ENCODE results near the gene C5orf15.

C5orf15 gene

GRCh38 chr5:133968204-133968980 is at the start of gene C5orf15:
TSS of gene C5orf15 (minus strand) at chr5:133968625. CDS start at chr5:133968584, 41 bp downstream.
- peak; percentile 97 for DNase-seq

- no peak for DNase-seq
Measured at GRCh38 chr5:134008266-134008749, 39.9 kb upstream of the C5orf15 start.

GRCh38 chr5:134007581-134008265 is 39.3 kb upstream of the C5orf15 start:
- DNase-seq, result peak; percentile 26

- DNase-seq, result no peak
Measured at GRCh38 chr5:134006115-134006514, 37.7 kb upstream of the C5orf15 start.

GRCh38 chr5:134005417-134006061 is 37.1 kb upstream of the C5orf15 start:
- peak; percentile 15 for DNase-seq

GRCh38 chr5:134004626-134005416 is 36.4 kb upstream of the C5orf15 start, which contains the start of gene VDAC1:
TSS of gene VDAC1 (minus strand) at chr5:134004975. CDS start at chr5:133993012, 11,963 bp downstream.
- peak; percentile 87 for DNase-seq

- peak; percentile 16 for DNase-seq
Measured at GRCh38 chr5:134003817-134004625, 35.6 kb upstream of the C5orf15 start.

GRCh38 chr5:134003064-134003816 is 34.8 kb upstream of the C5orf15 start:
- no peak for DNase-seq

- no peak for DNase-seq
Measured at GRCh38 chr5:134001938-134002731, 33.7 kb upstream of the C5orf15 start.

- no peak for DNase-seq
Measured at GRCh38 chr5:134000696-134001453, 32.5 kb upstream of the C5orf15 start.

- DNase-seq, result no peak
Measured at GRCh38 chr5:134000091-134000511, 31.7 kb upstream of the C5orf15 start.

GRCh38 chr5:133998807-133999206 is 30.4 kb upstream of the C5orf15 start:
- DNase-seq, result no peak

GRCh38 chr5:133998042-133998441 is 29.6 kb upstream of the C5orf15 start:
- DNase-seq, result no peak

- DNase-seq, result no peak
Measured at GRCh38 chr5:133996683-133997252, 28.3 kb upstream of the C5orf15 start.

- DNase-seq, result no peak
Measured at GRCh38 chr5:133995883-133996563, 27.6 kb upstream of the C5orf15 start.

- DNase-seq, result no peak
Measured at GRCh38 chr5:133995341-133995740, 26.9 kb upstream of the C5orf15 start.

GRCh38 chr5:133994990-133995333 is 26.5 kb upstream of the C5orf15 start:
- DNase-seq, result no peak

GRCh38 chr5:133994297-133994989 is 26.0 kb upstream of the C5orf15 start:
- DNase-seq, result no peak
